LoVo (cell line): ENCODE results near the gene TNK1.
"Not testable (repeated sequence)": the region's sequence is repeated elsewhere in the genome, so short reads cannot be mapped to it uniquely, and the experiment has no call there.

ENCODE experiments used
- DNase-seq: peaks from one replicate; pipeline ENCODE4 v3.0.0-alpha.2; 2016; ENCODE audit warnings: low spot score

The TNK1 gene

GRCh38 chr17:7355573-7355972, 25.3 kb upstream of the TNK1 start:
- no peak for DNase-seq

GRCh38 chr17:7356072-7356549, 24.8 kb upstream of the TNK1 start:
- peak; percentile 77 for DNase-seq

DNA sequence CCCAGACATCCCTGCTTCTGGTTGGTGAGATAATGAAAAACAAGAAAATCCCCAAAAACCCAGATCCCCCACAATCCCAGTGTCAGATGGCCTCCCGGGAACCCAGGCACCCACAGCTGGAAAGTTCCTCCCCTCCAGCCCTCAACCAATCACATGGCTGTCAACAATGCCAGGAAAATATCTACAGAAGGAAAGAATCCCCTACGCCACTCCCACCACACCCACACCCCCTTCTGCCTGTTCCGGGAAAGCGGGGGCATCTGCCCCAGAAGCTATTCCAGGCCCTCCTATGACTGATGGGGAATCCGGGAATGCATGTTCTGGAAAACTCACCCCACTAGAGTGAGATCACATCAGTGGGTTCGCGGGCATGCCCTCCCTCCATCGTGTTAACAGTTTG, 24.1 kb upstream of the TNK1 start:
- DNase-seq = no peak

- no peak for DNase-seq
Measured at GRCh38 chr17:7357381-7357780, 23.5 kb upstream of the TNK1 start.

GRCh38 chr17:7361906-7362305, 19.0 kb upstream of the TNK1 start:
- no peak for DNase-seq

DNA sequence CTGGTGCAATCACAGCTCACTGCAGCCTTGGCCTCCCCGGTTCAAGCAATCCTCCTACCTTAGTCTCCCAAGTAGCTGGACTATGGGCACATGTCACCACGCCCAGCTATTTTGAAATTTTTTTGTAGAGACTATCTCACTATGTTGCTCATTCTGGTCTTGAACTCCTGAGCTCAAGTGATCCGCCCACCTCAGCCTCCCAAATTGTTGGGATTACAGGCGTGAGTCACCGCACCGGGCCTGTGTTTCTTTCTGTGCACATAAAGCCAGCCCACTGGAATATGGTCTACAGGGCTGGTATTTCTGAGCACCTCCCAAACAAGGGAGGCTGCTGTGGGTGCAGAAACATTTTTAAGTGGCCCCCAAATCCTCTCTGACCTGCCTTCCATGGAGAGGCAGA, 17.6 kb upstream of the TNK1 start:
- DNase-seq = no peak

DNA sequence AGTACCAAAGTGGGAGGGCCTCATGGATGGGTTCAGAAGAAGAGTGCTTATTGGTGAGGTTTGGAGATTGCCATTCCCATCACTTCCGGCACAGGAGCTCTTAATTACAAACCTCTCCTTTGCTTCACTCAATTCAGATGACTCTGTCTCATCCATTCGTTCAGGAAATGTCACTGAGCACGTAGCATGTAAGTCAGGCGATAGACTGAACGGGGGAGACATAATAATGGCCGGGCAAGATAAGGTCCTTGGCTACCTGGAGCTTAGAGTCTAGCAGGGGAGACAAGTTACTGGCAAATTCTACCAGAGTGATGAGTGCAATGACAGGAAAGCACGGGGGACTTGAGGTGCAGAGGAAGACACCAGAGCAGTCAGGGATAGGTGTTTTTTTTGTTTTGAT, 14.9 kb upstream of the TNK1 start:
- not testable (repeated sequence) for DNase-seq

GRCh38 chr17:7367083-7367482, 13.8 kb upstream of the TNK1 start:
- no peak for DNase-seq

- no peak for DNase-seq
Measured at GRCh38 chr17:7367918-7368598, 12.8 kb upstream of the TNK1 start.

DNA sequence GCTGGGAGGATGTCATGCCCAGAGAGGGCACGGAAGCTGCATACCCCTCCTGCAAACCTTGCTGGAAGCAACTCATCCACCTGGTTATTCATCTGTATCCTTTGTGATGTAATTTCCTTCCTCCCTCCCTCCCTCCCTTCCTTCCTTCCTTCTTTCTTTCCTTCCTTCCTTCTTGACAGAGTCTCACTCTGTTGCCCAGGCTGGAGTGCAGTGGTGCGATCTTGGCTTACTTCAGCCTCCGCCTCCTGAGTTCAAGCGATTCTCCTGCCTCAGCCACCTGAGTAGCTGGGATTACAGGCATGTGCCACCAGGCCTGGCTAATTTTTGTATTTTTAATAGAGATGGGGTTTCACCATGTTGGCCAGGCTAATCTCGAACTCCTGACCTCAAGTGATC, 12.3 kb upstream of the TNK1 start:
- DNase-seq = not testable (repeated sequence)

GRCh38 chr17:7369825-7370224, 11.1 kb upstream of the TNK1 start:
- DNase-seq = no peak

- no peak for DNase-seq
Measured at GRCh38 chr17:7370853-7371252, 10.0 kb upstream of the TNK1 start.

GRCh38 chr17:7374353-7374752, 6.5 kb upstream of the TNK1 start:
- no peak for DNase-seq

GRCh38 chr17:7379134-7379533, 1.8 kb upstream of the TNK1 start:
- DNase-seq = no peak

DNA sequence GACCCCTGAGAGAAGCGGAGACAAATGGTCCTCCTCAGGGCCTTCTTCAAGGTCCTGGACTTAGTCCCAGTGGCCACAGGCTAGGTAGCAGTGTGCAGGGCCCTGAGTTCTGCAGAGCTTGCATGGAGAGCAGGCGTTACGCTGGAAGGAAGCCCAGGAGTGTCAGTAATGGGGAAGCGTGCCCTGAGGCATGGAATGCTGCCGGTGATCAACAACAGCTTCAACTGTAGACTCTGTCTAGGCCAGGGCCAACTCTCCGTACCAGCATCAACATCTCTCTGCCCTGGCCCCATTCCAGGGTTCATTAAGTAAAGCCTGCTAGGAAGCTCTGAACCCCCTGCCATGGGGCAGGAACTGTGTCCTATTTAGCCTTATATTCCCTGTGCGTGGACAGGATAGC, 568 bp upstream of the TNK1 start:
- DNase-seq = no peak

GRCh38 chr17:7382901-7383300, 2.0 kb downstream of the TNK1 start:
- DNase-seq = no peak

DNA sequence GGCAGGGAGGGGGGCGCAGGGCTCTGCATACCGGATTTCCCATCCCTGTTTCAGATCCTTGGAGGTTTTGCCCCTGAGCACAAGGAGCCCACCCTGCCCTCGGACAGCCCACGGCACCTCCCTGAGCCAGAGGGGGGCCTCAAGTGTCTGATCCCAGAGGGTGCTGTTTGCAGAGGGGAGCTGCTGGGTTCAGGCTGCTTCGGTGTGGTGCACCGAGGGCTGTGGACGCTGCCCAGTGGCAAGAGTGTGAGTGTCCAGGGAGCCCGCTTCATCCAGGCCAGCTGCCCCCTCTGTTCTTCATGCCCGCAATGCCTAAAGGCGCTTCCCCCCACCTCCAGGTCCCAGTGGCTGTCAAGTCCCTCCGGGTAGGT, 2.5 kb downstream of the TNK1 start:
- DNase-seq = no peak

- DNase-seq = no peak
Measured at GRCh38 chr17:7383742-7384488, 3.0 kb downstream of the TNK1 start.

GRCh38 chr17:7384489-7385081, 3.7 kb downstream of the TNK1 start:
- DNase-seq = no peak

DNA sequence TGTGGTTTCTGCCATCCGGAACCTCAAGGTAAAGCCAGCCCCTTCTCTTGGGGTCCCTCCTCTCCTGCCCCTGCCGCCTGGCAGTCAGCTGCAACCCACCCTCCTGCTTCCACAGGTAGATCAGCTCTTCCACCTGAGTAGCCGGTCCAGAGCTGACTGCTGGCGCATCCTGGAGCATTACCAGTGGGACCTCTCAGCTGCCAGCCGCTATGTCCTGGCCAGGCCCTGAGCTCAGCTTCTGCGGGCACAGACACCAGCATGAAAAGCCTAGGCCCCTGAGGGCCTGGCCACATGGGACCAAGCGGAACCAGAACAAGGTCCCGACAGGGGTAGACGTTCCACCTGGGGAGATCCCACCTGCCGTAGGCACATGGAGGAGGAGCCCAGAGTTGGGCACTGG, 8.0 kb downstream of the TNK1 start:
- no peak for DNase-seq

DNA sequence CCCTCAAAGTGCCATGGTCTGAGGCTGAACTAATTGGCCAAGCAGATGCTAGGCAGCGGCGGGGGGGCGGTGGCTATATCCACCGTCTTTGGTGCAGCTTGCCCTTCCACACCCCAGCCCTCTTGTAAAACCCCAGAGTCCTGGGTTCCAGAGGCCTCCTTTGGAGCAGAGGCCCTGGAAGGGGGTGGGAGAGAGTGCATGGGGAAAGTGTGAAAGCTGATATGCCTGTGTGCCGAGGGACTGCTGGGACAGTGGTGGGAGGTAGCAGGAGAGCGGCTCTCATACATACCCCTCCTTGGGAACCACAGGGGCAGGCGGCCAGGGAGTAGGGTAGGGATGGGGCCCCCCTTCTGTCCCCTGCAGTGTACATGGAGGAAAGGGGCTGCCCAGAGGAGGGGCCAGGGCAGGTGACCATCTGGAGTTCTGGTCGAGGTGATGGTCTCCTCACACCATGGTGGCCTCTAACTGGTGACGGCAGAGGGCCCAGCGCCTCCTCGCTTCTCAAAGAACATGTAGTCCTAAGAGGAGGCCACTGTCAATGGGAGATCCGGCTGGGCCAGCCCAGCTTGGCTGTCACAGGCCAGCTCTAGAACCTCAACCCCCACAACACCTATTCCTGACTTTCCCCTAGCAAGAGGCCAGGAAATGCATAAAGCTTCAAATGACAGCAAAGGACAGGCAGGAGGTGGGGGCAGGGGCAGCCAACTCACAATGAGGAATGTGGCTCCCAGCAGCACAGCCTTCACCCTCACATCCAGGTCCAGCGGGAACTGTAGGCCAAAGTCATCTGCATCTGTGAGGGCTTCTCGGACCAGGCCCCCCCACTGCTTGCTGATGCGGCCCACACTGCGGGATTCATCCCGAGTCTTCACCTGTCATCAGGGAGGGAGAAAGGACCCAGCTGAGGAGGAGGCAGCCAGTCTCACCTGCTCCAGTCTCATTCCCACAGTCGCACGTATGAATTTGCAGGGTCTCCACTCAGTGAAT, 9.3 kb downstream of the TNK1 start:
- DNase-seq = no peak

DNA sequence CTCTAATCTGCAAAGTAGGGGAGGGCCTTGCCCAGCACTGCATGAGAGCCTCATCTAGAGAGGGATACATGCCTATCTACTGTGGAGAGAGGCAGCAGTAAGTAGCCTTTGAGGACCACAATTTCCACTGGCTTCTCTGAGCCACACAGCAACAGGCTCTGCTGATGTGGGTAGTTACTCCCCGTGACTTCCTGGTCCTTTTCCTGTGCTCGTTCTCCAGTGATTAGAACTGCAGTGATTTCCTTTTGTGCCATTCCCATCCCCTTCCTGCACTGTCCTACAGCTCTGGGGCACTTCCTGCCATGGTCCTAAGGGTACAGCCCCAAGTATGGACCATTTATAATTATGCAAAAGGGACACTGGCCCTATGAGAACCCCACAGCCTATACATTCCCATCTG, 10.4 kb downstream of the TNK1 start:
- DNase-seq = no peak
